ENCODE results near the gene MET.
"Not testable (repeated sequence)": the region's sequence is repeated elsewhere in the genome, so short reads cannot be mapped to it uniquely, and the experiment has no call there.

The MET gene

DNA sequence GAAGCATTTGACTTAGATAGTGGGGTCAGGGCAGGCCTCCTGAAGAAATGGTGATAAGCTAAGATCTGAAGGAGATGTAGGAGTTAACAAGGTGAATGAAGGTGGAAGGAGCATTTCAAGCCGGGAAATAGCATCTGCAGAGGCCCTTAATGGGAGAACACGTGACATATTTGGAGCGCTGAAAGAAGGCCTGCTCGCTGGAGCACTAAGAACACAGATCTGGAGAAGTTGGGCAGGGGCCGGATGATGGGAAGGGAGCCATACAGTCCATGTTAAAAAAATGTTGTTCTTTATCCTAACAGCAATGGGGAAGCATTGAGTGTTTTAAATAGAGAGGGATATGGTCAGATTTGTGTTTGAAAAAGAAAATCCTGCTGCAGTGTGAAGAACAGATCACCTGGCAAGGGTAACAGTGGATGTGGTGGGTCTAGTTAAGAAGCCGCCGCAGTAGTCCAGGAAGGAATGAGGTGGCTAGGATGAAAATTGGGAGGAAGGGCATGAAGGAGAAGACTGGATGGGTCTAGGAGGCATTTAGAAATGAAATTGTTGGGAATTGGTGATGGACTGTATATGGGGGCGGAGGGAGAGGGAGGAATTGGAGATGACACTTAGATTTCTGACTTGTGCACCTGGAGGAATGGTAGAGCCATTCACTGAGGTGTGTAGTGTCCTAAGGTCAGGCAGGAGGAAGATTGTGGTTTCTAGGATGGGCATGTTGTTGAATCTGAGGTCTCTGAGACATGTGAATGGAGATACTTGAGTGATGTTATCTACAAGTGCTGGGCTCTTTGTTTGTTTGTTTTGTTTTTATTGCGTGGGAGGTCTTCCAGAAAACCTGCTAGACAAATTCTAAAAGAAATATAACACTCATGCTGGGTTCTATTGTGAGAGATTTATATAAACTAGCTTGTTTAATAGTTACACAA is 58.4 kb downstream of the MET start:
- no peak for DNase-seq

DNA sequence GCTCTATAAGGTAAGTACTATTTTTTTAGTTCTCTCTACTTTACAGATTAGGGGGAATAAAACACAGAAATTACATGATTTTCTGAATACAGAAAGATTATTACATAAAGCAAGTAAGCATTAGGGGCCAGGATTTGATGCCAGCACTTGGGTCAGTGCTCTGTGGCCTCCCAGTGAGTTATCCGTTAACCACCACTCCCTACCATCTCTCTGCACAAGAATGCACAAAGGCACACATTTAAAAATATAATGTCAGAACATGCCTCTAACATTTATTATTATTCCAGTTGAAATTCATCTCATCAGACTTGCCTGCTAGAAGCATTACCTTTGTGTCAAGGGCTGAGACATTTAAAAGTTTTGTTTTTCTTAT is 59.0 kb downstream of the MET start:
- DNase-seq, result no peak

DNA sequence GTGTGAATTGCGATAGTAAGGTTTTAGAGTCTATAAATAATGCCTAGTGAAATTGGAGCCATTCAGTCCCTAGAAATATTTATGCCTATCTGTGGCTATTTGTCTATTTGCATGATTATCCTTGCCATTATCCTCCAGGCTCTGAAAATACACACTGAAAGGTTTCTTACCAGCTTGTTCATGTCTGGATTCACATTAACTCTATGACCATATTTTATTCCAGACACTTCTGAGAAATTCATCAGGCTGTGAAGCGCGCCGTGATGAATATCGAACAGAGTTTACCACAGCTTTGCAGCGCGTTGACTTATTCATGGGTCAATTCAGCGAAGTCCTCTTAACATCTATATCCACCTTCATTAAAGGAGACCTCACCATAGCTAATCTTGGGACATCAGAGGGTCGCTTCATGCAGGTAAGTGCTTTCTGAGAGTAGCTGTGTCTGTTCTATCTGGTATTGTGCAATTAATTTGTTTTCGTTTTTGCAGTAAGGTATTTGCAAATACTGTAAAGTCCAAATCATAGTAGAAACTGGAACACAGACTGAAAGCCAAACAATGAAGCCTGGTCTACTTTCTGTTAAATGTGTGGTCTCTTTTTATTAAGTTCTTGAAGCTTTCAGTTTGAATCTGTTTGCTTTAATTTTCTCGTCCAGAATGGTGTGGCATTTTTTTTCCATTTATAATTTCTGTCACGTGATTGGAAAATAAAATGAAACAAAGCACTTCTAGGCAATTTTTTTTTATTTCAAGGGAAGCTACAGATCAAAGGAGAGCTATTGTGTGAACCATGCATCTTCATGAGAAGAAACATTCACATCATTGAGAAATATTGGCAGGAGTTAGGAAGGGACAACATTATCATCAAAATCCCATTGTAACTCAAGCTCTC is 59.7 kb downstream of the MET start:
- DNase-seq, result no peak

DNA sequence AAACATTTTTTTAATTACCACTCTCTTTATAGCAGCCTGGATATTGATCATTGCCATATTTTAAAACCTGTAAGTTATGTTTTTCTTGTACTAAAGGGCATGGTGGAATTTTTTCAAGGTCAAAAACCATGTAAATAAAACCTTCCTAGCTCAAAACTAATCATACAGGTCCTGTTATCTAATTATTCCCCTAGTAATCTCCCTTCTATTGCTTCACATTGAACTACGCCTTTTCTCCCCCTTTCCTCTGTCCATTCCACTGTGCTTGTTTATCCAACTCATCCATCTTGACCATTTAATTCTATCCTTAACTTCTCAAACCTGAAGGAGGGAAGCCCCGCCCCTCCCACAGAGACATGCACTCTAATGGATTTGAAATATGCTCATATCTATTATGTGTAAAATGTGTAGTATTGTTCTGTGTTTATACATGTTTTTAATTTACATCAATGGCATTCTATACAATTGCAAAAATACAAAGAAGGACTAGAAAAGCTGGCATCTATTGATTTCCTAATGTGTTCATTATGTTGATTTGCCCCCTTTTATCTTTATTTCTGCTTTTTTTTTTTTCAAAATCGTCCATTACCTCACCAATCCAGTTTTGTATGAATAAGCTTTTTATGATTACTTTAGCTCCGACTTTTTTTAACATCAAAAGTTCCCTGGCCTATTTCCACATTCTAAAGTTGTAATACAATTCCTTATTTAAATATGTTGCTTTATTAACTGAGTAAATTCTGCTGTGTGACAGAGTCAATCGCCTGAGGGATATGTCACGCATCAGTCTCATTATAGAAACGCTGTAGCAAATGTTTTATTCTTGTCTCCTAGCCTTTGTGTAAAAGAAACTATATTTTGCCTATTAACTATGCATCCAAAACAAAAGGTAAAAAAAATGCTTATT is 61.0 kb downstream of the MET start:
- DNase-seq, result no peak

DNA sequence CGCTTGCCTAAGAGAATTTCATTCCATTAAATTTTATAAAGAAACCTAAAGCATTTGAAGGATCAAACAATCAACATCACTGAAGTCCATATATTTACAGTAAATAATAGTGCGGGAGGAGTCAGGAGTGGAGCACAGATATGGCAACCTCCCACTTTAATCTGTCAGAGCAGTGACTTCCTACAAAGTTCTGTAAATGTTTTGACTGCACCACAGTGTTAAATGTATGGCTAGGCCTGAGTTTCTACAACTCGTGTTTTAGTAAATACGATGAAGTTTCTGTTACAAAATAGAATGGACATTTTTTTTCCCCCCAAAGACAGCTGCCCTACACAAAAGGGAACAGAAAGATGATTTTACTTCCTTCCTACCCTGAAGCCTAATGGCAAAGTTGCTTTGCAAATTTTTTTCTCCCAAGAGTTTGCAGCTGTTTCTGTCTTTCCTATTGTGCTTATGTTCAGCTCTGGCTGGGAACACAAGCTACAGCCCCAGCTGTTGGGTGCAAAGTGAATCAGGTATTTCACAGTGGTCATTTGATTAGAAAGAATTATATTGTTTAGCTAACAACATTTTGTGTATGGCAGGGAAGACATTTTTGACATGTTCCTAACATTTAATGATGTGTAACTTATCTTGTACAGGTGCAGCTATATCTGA is 62.1 kb downstream of the MET start:
- DNase-seq, result no peak

DNA sequence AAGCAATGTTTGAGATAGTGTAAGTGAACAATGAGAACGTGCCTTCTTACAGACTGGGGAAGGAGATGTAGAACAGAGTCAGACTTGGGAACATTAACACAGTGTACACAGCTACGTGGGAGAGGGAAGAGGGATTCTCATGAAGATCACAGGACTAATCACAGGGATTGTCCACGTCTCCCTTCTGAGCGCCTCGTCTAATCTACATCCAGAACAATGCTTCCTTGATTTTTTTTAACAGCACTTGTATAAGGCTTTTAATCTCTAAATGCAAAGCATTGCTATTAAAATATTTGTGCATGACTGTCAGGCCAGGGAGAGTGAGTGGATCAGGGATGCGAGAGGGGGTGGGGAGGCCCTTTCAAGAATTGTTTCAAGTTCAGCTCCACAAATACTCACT is 62.7 kb downstream of the MET start:
- DNase-seq, result no peak

DNA sequence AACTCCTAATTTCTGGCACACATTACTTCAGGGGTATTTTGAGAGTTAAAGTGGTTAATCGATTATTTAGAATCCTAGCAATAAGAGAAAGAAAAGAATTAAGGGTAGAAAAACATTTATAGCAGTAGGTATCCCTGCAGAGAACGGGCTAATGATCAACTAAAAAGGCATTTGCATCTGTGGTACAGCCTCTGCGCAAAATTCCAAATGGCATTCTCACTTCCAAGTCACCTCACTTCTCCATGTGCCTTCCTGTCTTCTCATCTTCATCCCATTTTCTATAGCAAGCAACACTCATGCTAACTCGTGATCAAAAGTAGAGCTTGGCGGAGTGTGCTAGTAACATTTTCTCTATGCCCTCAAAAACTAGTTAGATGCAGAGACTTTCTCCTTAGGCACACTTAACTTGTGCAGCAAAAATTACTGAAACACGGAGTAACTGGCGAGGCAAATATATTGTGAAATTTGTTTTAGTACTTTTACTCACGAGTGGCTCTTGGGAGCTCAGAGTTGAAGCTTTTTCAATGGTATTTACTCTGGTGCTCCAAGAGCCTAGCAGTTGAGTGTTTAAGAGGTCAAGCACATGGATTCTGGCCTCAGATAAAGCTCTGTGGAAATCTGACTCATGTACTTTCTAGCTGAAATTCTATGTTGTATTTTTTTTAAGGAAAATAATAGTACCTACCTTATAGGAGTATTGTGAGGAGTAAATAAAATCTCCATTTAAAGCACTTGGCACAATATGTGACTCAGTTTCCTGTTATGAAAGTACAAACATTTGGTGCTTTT is 65.1 kb downstream of the MET start:
- no peak for DNase-seq

DNA sequence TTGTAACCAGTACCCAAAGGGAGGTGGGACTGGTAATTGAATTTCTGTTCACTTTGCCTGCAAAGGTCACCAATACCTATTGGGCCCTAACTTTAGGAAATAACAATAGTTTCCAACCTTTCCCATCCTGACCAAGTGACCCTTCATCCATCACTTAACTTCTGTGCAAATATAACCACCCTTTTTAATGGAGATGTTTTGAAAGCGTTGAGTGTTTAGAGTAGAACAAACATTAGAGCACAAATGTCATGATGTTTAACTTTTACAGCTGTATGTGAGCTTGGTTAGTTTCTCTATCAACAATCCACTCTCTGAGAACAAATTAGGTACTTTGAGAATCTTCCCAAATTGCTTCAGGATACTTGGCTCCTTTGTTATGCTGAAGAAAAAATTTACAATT is 66.4 kb downstream of the MET start:
- no peak for DNase-seq

DNA sequence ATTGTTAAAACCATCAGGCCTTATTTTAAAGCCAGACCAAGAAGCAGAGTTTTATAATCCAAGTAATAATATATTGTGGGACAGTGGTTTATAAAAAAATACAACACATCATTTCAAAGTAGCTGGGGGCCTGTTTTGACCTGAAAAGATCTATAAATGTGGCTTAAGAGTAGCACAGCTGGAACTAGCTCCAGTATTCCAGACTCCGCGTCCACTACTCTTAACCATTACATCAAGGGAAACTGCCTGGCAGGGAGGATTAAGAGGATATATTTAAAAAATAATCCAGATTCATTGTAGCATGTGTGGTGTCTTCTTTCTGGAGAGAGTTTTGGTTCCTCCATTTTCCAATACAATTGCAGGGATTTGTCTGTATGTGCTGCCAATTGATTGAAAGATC is 67.3 kb downstream of the MET start:
- DNase-seq, result no peak

DNA sequence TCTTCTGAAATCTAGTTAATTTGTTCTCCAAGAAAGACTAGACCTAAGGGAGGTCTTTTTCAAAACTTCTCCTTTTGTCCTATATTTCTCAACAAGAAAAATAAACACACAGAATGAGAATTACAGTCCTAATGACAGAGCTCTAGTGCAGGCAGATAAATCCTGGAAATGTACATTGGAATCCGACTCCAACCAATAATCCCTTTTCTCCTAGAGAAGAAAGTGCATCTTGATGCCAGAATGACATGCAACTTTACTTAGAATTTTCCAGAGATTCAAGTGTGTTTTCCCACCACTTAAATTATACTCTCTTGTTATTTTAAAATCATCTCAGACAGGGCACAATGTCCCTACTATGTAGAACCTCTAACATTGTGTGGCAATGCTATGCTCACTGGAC is 68.2 kb downstream of the MET start:
- no peak for DNase-seq

DNA sequence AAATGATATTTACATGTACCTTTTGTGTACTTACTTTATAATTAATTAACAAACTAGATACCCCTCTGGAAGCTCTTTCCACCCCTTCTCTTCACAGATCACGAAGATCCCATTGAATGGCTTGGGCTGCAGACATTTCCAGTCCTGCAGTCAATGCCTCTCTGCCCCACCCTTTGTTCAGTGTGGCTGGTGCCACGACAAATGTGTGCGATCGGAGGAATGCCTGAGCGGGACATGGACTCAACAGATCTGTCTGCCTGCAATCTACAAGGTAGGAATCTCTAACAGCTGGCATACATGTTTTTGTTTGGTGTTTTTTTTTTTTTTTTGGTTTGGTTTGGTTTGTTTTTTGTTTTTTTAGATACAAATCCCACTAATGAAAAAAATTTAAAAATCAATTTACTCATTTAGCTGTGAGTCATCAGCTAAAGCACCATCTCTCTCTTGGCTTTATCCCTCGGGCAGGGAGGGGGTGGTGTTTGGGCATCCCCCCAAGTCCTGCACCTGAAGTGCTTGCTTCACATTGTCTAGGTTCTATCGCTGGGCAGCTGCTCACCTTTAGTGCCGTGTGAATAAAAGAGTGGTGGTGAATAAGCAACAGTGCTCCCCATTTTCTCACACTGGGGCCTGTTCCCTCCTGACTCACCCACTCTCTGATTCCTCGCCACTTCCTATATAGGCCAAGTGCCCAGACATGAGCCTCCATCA is 68.9 kb downstream of the MET start:
- DNase-seq, result no peak

DNA sequence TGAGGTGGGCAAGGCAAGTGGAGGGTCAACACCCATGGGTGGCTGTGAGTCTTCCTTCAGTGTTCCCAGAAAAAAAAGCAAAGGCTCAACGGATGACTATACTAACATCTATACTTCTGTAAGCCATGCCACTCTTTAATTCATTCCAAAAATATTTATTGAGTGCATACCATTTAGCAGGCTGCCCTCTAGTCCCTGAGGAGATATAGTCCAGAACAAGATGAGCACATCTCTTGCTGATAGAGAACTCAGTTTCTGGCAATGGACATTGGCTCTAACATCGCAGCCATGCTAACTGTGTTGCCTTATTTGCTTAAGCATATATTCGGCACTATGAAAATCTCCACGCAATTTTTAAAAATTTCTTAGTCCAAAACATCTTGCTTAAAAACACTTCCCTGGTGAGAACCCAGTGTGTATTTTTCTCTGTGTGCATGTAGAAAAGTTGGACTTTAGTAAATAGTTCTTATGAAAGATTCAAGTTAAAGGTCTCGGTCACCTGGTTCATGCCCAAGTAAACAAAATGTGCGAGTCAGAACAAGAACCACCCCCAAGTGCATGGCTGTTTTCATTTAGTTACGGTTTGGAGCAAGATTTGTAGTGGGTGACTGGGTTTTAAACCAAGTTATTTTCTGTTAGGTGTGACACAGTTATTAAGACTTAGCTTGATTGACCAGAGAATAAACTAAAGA is 69.8 kb downstream of the MET start:
- no peak for DNase-seq

DNA sequence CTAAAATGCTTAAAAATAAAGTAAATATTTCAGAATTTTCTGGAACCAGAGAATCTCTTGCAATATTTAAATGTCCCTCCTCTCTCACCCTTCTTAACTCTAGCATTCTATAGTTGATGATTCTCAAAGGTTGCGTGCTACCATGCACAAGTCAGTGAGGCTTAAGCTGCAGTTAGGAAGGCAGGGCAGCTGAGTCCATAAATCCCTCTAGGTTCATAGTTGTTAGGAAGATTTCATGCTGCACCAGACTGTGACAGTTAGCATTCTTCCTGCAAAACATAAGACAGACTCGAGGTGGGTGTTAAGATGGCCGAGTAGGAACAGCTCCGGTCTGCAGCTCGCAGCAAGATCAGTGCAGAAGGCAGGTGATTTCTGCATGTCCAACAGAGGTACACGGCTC is 70.6 kb downstream of the MET start:
- no peak for DNase-seq

DNA sequence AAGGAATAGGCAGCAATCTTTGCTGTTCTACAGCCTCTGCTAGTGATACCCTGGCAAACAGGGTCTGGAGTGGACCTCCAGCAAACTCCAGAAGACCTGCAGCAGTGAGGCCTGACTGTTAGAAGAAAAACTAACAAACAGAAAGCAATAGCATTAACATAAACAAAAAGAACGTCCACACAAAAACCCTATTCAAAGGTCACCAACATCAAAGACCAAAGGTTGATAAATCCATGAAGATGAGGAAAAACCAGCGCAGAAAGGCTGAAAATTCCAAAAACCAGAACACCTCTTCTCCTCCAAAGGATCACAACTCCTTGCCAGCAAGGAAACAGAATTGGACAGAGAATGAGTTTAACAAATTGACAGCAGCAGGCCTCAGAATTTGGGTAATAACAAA is 71.8 kb downstream of the MET start:
- not testable (repeated sequence) for DNase-seq

DNA sequence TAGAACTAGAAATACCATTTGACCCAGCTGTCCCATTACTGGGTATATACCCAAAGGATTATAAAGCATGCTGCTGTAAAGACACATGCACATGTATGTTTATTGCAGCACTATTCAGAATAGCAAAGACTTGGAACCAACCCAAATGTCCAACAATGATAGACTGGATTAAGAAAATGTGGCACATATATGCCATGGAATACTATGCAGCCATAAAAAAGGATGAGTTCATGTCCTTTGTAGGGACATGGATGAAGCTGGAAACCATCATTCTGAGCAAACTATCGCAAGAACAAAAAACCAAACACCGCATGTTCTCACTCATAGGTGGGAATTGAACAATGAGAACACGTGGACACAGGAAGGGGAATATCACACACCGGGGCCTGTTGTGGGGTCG is 74.4 kb downstream of the MET start:
- DNase-seq, result not testable (repeated sequence)

DNA sequence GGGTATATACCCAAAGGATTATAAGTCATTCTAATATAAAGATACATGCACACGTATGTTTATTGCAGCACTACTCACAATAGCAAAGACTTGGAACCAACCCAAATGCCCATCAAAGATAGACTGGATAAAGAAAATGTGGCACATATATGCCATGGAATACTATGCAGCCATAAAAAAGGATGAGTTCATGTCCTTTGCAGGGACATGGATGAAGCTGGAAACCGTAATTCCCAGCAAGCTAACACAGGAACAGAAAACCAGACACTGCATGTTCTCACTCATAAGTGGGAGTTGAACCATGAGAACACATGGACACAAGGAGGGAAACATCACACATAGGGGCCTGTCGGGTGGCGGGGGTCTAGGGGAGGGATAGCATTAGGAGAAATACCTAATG is 79.1 kb downstream of the MET start:
- not testable (repeated sequence) for DNase-seq

DNA sequence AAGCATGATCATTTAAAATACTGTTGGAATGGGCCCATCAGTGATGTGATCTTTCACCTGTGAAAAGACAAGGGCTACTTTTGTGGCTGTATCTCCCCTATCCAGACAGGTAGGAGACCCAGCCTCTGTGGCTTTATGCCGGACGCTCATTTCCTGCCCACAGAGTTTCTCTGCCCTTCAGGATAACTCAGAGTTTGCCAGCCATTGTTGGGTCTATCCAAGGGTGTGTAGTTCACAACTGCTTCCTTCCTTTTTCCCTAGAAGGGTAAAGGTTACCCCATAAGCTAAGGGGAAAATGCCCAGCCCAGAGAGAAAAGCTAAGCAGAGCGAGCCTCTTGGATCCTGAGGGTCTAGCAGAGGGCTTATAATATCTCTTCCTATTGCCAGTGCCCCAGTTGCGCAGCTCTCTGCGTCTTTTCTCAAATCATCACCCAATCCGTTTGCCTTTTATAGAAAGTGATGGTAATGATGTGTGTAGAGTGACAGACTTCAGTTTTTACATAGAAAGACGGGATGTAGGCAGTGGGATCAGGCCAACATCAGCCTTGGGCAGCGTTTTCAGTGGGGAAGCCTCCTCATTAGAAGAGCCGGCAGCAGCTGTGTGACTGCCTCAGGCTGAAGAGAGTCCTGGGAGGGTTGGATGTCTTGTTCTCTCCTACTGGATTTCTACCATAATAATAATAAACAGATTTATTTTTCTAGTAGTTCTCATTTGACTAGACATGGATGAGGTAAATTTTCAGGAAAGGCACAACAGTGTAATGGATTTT is 80.5 kb downstream of the MET start:
- no peak for DNase-seq

DNA sequence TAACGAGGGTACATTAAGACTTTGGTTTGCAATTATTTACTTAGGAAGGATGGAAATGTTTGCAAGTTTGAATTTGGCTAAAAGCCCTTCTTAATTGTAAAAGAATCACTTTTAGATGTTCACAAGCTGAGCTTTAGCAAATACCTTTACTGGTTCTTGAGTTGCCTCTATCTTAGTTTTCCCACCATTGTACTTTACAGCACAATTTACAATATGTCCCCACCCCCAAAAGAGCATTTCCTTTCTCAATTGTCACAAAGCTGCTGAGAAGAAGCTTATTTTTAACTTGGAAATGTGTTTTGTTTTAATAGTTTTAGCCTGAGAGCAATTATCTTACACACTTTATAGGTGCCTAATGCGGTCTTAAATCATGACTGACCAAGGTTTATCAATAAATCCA is 81.1 kb downstream of the MET start:
- no peak for DNase-seq

DNA sequence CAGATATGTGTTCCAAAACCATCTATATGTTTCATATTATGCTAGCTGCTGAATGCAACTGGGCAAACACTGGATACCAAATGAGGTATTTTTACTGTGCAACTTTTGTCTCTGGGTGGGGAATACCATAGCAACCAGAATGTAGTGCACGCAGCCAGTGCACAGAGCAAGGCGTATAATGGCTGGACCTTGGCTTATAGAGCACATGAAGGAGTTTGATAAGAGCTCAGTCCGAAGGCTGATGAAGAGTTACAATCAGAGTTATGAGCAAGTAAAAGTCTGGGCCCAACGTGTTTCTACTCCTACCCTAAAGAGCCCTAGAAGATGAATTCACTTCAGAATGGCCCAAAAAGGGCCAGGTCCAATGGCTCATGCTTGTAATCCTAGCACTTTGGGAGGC is 82.2 kb downstream of the MET start:
- DNase-seq, result no peak

DNA sequence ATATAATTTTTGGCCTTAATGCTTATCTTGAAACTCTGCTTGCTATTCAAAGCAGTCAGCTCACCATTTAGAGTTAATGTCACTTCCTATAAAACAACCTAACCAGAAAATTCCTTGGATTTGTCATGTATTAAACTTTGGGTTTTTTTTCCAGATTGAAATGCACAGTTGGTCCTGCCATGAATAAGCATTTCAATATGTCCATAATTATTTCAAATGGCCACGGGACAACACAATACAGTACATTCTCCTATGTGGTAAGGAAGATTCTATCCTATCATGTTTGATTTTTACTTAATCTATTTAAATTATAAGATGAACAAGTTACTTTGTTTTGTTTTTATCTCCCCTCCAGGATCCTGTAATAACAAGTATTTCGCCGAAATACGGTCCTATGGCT is 85.3 kb downstream of the MET start:
- DNase-seq, result no peak

Data from stimulated activated CD4-positive, alpha-beta T cell treated with anti-CD3 and anti-CD28 coated beads, Interleukin-15, amount 100 ng/mL, for 24 hours (primary cell).